IPS-18a (cell line): ENCODE results near the gene GATA3.

Source experiments
- H3K27ac ChIP-seq: one replicate; pipeline ENCODE4 v1.5.1; 2013; ENCODE audit warnings: low read length
- H3K27me3 ChIP-seq: one replicate; pipeline ENCODE4 v1.6.1; 2013; ENCODE audit warnings: mild to moderate bottlenecking, low read length; ENCODE audit not compliant: control insufficient read depth, insufficient read depth
- H3K36me3 ChIP-seq: one replicate; pipeline ENCODE4 v1.6.1; 2013; ENCODE audit warnings: low read depth, low read length; ENCODE audit not compliant: control insufficient read depth
- H3K4me1 ChIP-seq: one replicate; pipeline ENCODE4 v1.6.1; 2013; ENCODE audit warnings: low read depth, low read length; ENCODE audit not compliant: control insufficient read depth
- H3K4me3 ChIP-seq: one replicate; pipeline ENCODE4 v1.5.1; 2013; ENCODE audit warnings: low read length
- H3K9ac ChIP-seq: one replicate; pipeline ENCODE4 v1.6.1; 2013; ENCODE audit warnings: mild to moderate bottlenecking, low read length, moderate library complexity
- H3K9me3 ChIP-seq: one replicate; pipeline ENCODE4 v1.6.1; 2013; ENCODE audit warnings: low read depth, low read length; ENCODE audit not compliant: control insufficient read depth

The GATA3 gene

GRCh38 chr10:8032558-8032957, 21.9 kb upstream of the GATA3 start:
- peaks cover 72% of the 10 kb centered on the region for H3K27me3 ChIP-seq
- peaks cover 9% of the 10 kb centered on the region for H3K4me1 ChIP-seq
- H3K9me3 ChIP-seq, result no peaks in the 10 kb centered on the region

GRCh38 chr10:8033812-8034465, 20.5 kb upstream of the GATA3 start:
- Histone ChIP-seq H3K9me3 (no peaks in the 10 kb centered on the region), H3K27me3 (peaks cover 86% of the 10 kb centered on the region), H3K4me1 (peaks cover 9% of the 10 kb centered on the region), H3K9ac (no peak overlapping the region), H3K27ac (no peak overlapping the region), H3K36me3 (no peaks in the 10 kb centered on the region), H3K4me3 (peak overlapping the region; percentile 4)

More at GRCh38 chr10:8032558-8032957, 21.9 kb upstream of the GATA3 start:
- Histone ChIP-seq H3K9ac (no peak overlapping the region), H3K27ac (no peak overlapping the region), H3K4me3 (no peak overlapping the region), H3K36me3 (no peaks in the 10 kb centered on the region)

- H3K27me3 ChIP-seq, result peaks cover 92% of the 10 kb centered on the region
- H3K27ac ChIP-seq, result no peak overlapping the region
- H3K36me3 ChIP-seq, result no peaks in the 10 kb centered on the region
- no peaks in the 10 kb centered on the region for H3K9me3 ChIP-seq
- no peak overlapping the region for H3K9ac ChIP-seq
- peaks cover 9% of the 10 kb centered on the region for H3K4me1 ChIP-seq
- peak overlapping the region; percentile 4 for H3K4me3 ChIP-seq
Measured at GRCh38 chr10:8034466-8035005, 20.0 kb upstream of the GATA3 start.

GRCh38 chr10:8035006-8035640, 19.4 kb upstream of the GATA3 start:
- Histone ChIP-seq H3K4me3 (no peak overlapping the region), H3K4me1 (peaks cover 9% of the 10 kb centered on the region), H3K27ac (no peak overlapping the region), H3K36me3 (no peaks in the 10 kb centered on the region), H3K27me3 (peaks cover 98% of the 10 kb centered on the region), H3K9ac (no peak overlapping the region), H3K9me3 (no peaks in the 10 kb centered on the region)

GRCh38 chr10:8035641-8036470, 18.6 kb upstream of the GATA3 start:
- H3K4me3 ChIP-seq, result no peak overlapping the region
- no peaks in the 10 kb centered on the region for H3K36me3 ChIP-seq
- H3K27me3 ChIP-seq, result peaks cover 100% of the 10 kb centered on the region

GRCh38 chr10:8036506-8037198, 17.8 kb upstream of the GATA3 start:
- H3K36me3 ChIP-seq, result no peaks in the 10 kb centered on the region
- peaks cover 100% of the 10 kb centered on the region for H3K27me3 ChIP-seq
- no peaks in the 10 kb centered on the region for H3K9me3 ChIP-seq
- no peak overlapping the region for H3K4me3 ChIP-seq
- H3K9ac ChIP-seq, result no peak overlapping the region
- no peak overlapping the region for H3K27ac ChIP-seq
- H3K4me1 ChIP-seq, result peaks cover 9% of the 10 kb centered on the region

More at GRCh38 chr10:8035641-8036470, 18.6 kb upstream of the GATA3 start:
- Histone ChIP-seq H3K9me3 (no peaks in the 10 kb centered on the region), H3K4me1 (peaks cover 9% of the 10 kb centered on the region), H3K27ac (no peak overlapping the region), H3K9ac (no peak overlapping the region)

- Histone ChIP-seq H3K9ac (no peak overlapping the region), H3K27me3 (peaks cover 100% of the 10 kb centered on the region), H3K4me1 (peaks cover 9% of the 10 kb centered on the region), H3K36me3 (no peaks in the 10 kb centered on the region), H3K4me3 (no peak overlapping the region), H3K9me3 (no peaks in the 10 kb centered on the region), H3K27ac (no peak overlapping the region)
Measured at GRCh38 chr10:8037199-8037801, 17.2 kb upstream of the GATA3 start.

- Histone ChIP-seq H3K9me3 (no peaks in the 10 kb centered on the region), H3K4me3 (no peak overlapping the region), H3K27ac (no peak overlapping the region), H3K27me3 (peaks cover 100% of the 10 kb centered on the region), H3K4me1 (peaks cover 17% of the 10 kb centered on the region), H3K9ac (no peak overlapping the region), H3K36me3 (no peaks in the 10 kb centered on the region)
Measured at GRCh38 chr10:8037941-8038894, 16.3 kb upstream of the GATA3 start.

- H3K9me3 ChIP-seq, result no peaks in the 10 kb centered on the region
- H3K27me3 ChIP-seq, result peaks cover 100% of the 10 kb centered on the region
- no peaks in the 10 kb centered on the region for H3K36me3 ChIP-seq
- H3K27ac ChIP-seq, result no peak overlapping the region
- no peak overlapping the region for H3K9ac ChIP-seq
- H3K4me1 ChIP-seq, result peaks cover 19% of the 10 kb centered on the region
- no peak overlapping the region for H3K4me3 ChIP-seq
Measured at GRCh38 chr10:8039321-8039881, 15.1 kb upstream of the GATA3 start.

GRCh38 chr10:8040651-8041050, 13.8 kb upstream of the GATA3 start:
- Histone ChIP-seq H3K4me1 (peaks cover 25% of the 10 kb centered on the region), H3K27me3 (peaks cover 100% of the 10 kb centered on the region), H3K9me3 (no peaks in the 10 kb centered on the region), H3K36me3 (no peaks in the 10 kb centered on the region), H3K9ac (no peak overlapping the region), H3K27ac (no peak overlapping the region), H3K4me3 (no peak overlapping the region)
